CD14-positive monocyte (primary cell): ENCODE results near the gene DSP. TPM values are rescaled to one million over a fixed set of nuclear protein-coding genes. Genes with fewer than 3 reads are reported as not detected.

ENCODE experiments used
- DNase-seq, 3 donors: peaks; one replicate each; pipeline ENCODE4 v3.0.0-alpha.2; 2011 to 2022
- H2AFZ ChIP-seq: 2 replicates; pipeline ENCODE4 v1.6.0; 2012; ENCODE audit warnings: mild to moderate bottlenecking, low read depth, low read length, inconsistent platforms; ENCODE audit not compliant: insufficient read depth, poor library complexity, severe bottlenecking
- H3K27ac ChIP-seq, 2 donors: 1 replicate in 1 of 2; 2 replicates in 1 of 2; pipeline ENCODE4 v1.5.1; 2012 to 2013; ENCODE audit warnings: low read length in 2 of 2, control low read depth in 1 of 2, inconsistent platforms in 1 of 2, low read depth in 1 of 2, mild to moderate bottlenecking in 1 of 2
- H3K27me3 ChIP-seq, 2 donors: one replicate each; pipeline versions ENCODE4 v1.6.0 to v1.6.1; 2011 to 2013; ENCODE audit warnings: low read length in 2 of 2; ENCODE audit not compliant: control insufficient read depth in 2 of 2, insufficient read depth in 2 of 2
- H3K36me3 ChIP-seq, 2 donors: replicated peaks in 1 of 2; 1 replicate in 1 of 2; 2 replicates in 1 of 2; pipeline versions ENCODE4 v1.5.1 to v1.6.1; 2012 to 2013; ENCODE audit warnings: low read length in 2 of 2, control low read depth in 1 of 2, inconsistent platforms in 1 of 2, mild to moderate bottlenecking in 1 of 2; ENCODE audit not compliant: insufficient read depth in 2 of 2, control insufficient read depth in 1 of 2
- H3K4me1 ChIP-seq, 2 donors: 1 replicate in 1 of 2; 2 replicates in 1 of 2; pipeline versions ENCODE4 v1.5.1 to v1.6.1; 2012 to 2013; ENCODE audit warnings: low read length in 2 of 2, control low read depth in 1 of 2, inconsistent platforms in 1 of 2, mild to moderate bottlenecking in 1 of 2, moderate library complexity in 1 of 2; ENCODE audit not compliant: insufficient read depth in 2 of 2, control insufficient read depth in 1 of 2
- H3K4me2 ChIP-seq: replicated peaks from 2 replicates; pipeline ENCODE3; 2012; ENCODE audit warnings: low read length, moderate library complexity, mild to moderate bottlenecking; ENCODE audit not compliant: poor library complexity, severe bottlenecking; ENCODE audit errors: extremely low read depth
- H3K4me3 ChIP-seq, 3 experiments: fragments of 200-600 bp in 1 of 3; sonication (generic) in 1 of 3; replicated peaks in 1 of 3; 1 replicate in 2 of 3; 2 replicates in 1 of 3; pipeline ENCODE4 v1.5.1; 2011 to 2013; ENCODE audit warnings: low read length in 3 of 3, mild to moderate bottlenecking in 3 of 3, control low read depth in 2 of 3, low read depth in 2 of 3, inconsistent platforms in 1 of 3, moderate library complexity in 1 of 3
- H3K79me2 ChIP-seq: 2 replicates; pipeline ENCODE4 v1.6.0; 2012; ENCODE audit warnings: mild to moderate bottlenecking, control low read depth, inconsistent platforms, low read length, moderate library complexity; ENCODE audit not compliant: insufficient read depth
- H3K9ac ChIP-seq: 2 replicates; pipeline ENCODE4 v1.6.0; 2017; ENCODE audit warnings: low read length, mild to moderate bottlenecking; ENCODE audit not compliant: insufficient read depth, poor library complexity, severe bottlenecking
- H3K9me3 ChIP-seq, 2 donors: replicated peaks in 1 of 2; 1 replicate in 1 of 2; 2 replicates in 1 of 2; pipeline versions ENCODE4 v1.5.1 to v1.6.1; 2012 to 2013; ENCODE audit warnings: low read length in 2 of 2, control low read depth in 1 of 2; ENCODE audit not compliant: control insufficient read depth in 1 of 2, insufficient read depth in 1 of 2
- H4K20me1 ChIP-seq: 2 replicates; pipeline ENCODE4 v1.6.0; 2012; ENCODE audit warnings: mild to moderate bottlenecking, low read length, control low read depth, moderate library complexity; ENCODE audit not compliant: insufficient read depth
- H3K27ac Mint-ChIP-seq, 7 donors: one replicate each; pipeline ENCODE4 v1.8.0; 2020; ENCODE audit warnings: mild to moderate bottlenecking in 7 of 7, mixed read lengths in 7 of 7, moderate library complexity in 6 of 7, inconsistent platforms in 2 of 7
- H3K27me3 Mint-ChIP-seq, 3 donors: one replicate each; pipeline ENCODE4 v1.8.0; 2021 to 2022; ENCODE audit warnings: low read depth in 3 of 3, mild to moderate bottlenecking in 3 of 3, mixed read lengths in 3 of 3, moderate library complexity in 3 of 3, inconsistent platforms in 1 of 3
- H3K36me3 Mint-ChIP-seq, 2 donors: one replicate each; pipeline ENCODE4 v1.8.0; 2020; ENCODE audit warnings: mixed read lengths in 2 of 2, inconsistent platforms in 1 of 2, mild to moderate bottlenecking in 1 of 2
- H3K4me1 Mint-ChIP-seq: one replicate; pipeline ENCODE4 v1.8.0; 2020; ENCODE audit warnings: mild to moderate bottlenecking, mixed read lengths
- H3K4me3 Mint-ChIP-seq, 2 donors: one replicate each; pipeline ENCODE4 v1.8.0; 2020; ENCODE audit warnings: mild to moderate bottlenecking in 2 of 2, mixed read lengths in 2 of 2, moderate library complexity in 1 of 2
- H3K9me3 Mint-ChIP-seq, 7 donors: one replicate each; pipeline ENCODE4 v1.8.0; 2020 to 2022; ENCODE audit warnings: mixed read lengths in 7 of 7, mild to moderate bottlenecking in 6 of 7, moderate library complexity in 6 of 7, inconsistent platforms in 2 of 7
- WGBS: methylation state at CpG from one replicate; pipeline ENCODE4 v1.1.5; 2013; ENCODE audit warnings: missing lambda C conversion rate; ENCODE audit not compliant: insufficient coverage; 5-methylcytosine and 5-hydroxymethylcytosine counted together
- intact Hi-C, 2 donors: fragments of 100-400 bp; cut with micrococcal nuclease; formaldehyde crosslinking; loops; one replicate each; pipeline versions ENCODE4 v1.15.0 to v1.15.1; 2023
- polyA plus RNA-seq, 3 donors: library from polyadenylated mRNA; depleted of rRNA in 1 of 3; unstranded in 2 of 3; stranded (reverse) in 1 of 3; fragments of 300-500 nt in 2 of 3; fragments of >200 nt in 1 of 3; fragmentation: Illumina TruSeq in 2 of 3; gene quantifications; 1 replicate in 2 of 3; 2 replicates in 1 of 3; pipeline ENCODE4 v1.2.3, GENCODE V29; 2012 to 2021
- TF ChIP-seq, protein P1 (sequence below): fragments of 200-600 bp; IDR thresholded peaks from one replicate; pipeline ENCODE4 v1.8.0; 2022; ENCODE audit warnings: antibody characterized with exemption, mild to moderate bottlenecking

The DSP gene
- polyA plus RNA-seq, 3 donors, result not detected

DNA sequence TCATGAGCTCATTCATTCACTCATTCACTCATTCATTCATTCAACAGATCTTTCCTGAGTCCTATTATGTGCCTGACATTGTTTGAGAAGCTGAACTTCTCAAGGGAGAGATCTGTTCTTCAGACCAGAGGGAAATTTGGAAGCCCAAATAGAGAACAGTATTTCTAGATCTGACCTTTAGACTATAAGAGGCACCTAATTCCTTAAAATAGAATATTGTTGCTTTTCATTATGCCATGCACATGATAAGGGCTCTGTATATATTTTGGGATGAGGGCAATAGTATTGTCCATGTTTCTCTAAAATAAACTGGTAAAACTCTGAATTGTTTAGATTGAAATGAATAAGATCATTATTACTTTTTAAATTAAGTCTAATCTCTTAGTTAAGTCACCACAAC is 18.6 kb upstream of the DSP start:
- Histone ChIP-seq H3K27me3 (peaks cover 2 to 16% of the 10 kb centered on the region in 2 donors), H3K9me3 (no peaks in the 10 kb centered on the region), H3K4me1 (peaks cover 0 to 4% of the 10 kb centered on the region in 2 donors), H3K4me2 (no peak overlapping the region), H3K36me3 (no peaks in the 10 kb centered on the region), H3K9ac (no peak overlapping the region), H3K27ac (no peak overlapping the region), H2AFZ (no peak overlapping the region), H4K20me1 (no peaks in the 10 kb centered on the region), H3K79me2 (no peaks in the 10 kb centered on the region), H3K4me3 (no peak overlapping the region)
- H3K4me3 Mint-ChIP-seq, result no peak overlapping the region
- peaks cover 9% of the 10 kb centered on the region for H3K4me1 Mint-ChIP-seq
- TF ChIP-seq, protein P1, sequence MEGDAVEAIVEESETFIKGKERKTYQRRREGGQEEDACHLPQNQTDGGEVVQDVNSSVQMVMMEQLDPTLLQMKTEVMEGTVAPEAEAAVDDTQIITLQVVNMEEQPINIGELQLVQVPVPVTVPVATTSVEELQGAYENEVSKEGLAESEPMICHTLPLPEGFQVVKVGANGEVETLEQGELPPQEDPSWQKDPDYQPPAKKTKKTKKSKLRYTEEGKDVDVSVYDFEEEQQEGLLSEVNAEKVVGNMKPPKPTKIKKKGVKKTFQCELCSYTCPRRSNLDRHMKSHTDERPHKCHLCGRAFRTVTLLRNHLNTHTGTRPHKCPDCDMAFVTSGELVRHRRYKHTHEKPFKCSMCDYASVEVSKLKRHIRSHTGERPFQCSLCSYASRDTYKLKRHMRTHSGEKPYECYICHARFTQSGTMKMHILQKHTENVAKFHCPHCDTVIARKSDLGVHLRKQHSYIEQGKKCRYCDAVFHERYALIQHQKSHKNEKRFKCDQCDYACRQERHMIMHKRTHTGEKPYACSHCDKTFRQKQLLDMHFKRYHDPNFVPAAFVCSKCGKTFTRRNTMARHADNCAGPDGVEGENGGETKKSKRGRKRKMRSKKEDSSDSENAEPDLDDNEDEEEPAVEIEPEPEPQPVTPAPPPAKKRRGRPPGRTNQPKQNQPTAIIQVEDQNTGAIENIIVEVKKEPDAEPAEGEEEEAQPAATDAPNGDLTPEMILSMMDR, result no peak
- no peaks in the 10 kb centered on the region for H3K9me3 Mint-ChIP-seq
- H3K27me3 Mint-ChIP-seq, result peaks cover 12 to 21% (median 16%) of the 10 kb centered on the region in 3 donors
- no peak overlapping the region for H3K27ac Mint-ChIP-seq
- DNase-seq, result no peak
- no peaks in the 10 kb centered on the region for H3K36me3 Mint-ChIP-seq
- intact Hi-C loops, result no loop called here

DNA sequence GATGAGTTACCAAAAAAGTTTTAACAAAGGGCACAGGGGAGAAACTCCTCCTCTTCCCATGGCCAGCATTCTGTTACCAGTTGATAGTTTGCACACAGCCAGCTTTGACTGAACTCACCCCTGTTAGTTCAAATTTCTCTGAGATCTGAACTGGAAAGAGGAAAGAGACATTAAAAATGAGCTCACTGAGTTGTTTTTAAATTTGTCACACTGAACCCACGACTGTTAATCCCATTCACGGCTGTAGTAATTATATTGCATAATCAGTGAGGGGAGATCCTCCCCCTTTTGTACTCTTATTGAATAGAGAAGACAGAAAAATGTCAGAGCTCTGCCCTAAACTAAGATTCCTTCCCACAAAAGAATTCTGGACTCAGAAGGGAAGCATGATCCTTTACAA is 17.5 kb upstream of the DSP start:
- H3K27ac ChIP-seq, result no peak overlapping the region
- H4K20me1 ChIP-seq, result no peaks in the 10 kb centered on the region
- TF ChIP-seq, protein P1, result no peak
- Mint-ChIP-seq H3K9me3 (no peaks in the 10 kb centered on the region), H3K36me3 (no peaks in the 10 kb centered on the region), H3K4me3 (no peak overlapping the region), H3K27me3 (peaks cover 21 to 27% (median 24%) of the 10 kb centered on the region in 3 donors), H3K4me1 (peaks cover 9% of the 10 kb centered on the region), H3K27ac (no peak overlapping the region)
- H3K9ac ChIP-seq, result no peak overlapping the region
- no peak overlapping the region for H3K4me3 ChIP-seq
- no peak overlapping the region for H2AFZ ChIP-seq
- H3K79me2 ChIP-seq, result no peaks in the 10 kb centered on the region
- no peaks in the 10 kb centered on the region for H3K36me3 ChIP-seq
- intact Hi-C loops, result no loop called here
- H3K9me3 ChIP-seq, result no peaks in the 10 kb centered on the region
- WGBS, result no CpG with 5 or more reads among the region's 2 CpGs
- peaks cover 0 to 4% of the 10 kb centered on the region in 2 donors for H3K4me1 ChIP-seq
- DNase-seq, result no peak
- peaks cover 5 to 24% of the 10 kb centered on the region in 2 donors for H3K27me3 ChIP-seq
- H3K4me2 ChIP-seq, result no peak overlapping the region
